ENCODE results near the gene POU5F2.

Gene POU5F2

GRCh38 chr5:93735378-93735777 is 6.0 kb downstream of the POU5F2 start:
- ChIA-PET POLR2A (no interaction called here), CTCF (no interaction called here)
- DNase-seq (ENCODE audit: extremely low spot score) = no peak
- TF ChIP-seq LEF1 (IDR thresholded peaks at IDR 0.05; ENCODE audit: borderline replicate concordance) (no peak), FOXK2 (IDR thresholded peaks at IDR 0.05) (no peak), BHLHE40 (IDR thresholded peaks at IDR 0.05; ENCODE audit: borderline replicate concordance) (no peak), SP1 (IDR thresholded peaks at IDR 0.05) (no peak), TARDBP (IDR thresholded peaks at IDR 0.05) (no peak), ARNT (IDR thresholded peaks at IDR 0.05) (no peak), SUZ12 (IDR thresholded peaks at IDR 0.05) (no peak), L3MBTL2 (conservative IDR thresholded peaks at IDR 0.05) (no peak), FOXM1 (IDR thresholded peaks at IDR 0.05; ENCODE audit: borderline replicate concordance) (no peak), ELF4 (IDR thresholded peaks at IDR 0.05) (no peak), CTBP1 (IDR thresholded peaks at IDR 0.05; ENCODE audit: borderline replicate concordance) (no peak), NFRKB (IDR thresholded peaks at IDR 0.05) (no peak), FOXA1 (IDR thresholded peaks at IDR 0.05) (no peak), ZNF384 (IDR thresholded peaks at IDR 0.05) (no peak), PKNOX1 (IDR thresholded peaks at IDR 0.05) (no peak)

- TF ChIP-seq FOXK2 (IDR thresholded peaks at IDR 0.05) (no peak), NFRKB (IDR thresholded peaks at IDR 0.05) (no peak), L3MBTL2 (conservative IDR thresholded peaks at IDR 0.05) (no peak), FOXM1 (IDR thresholded peaks at IDR 0.05; ENCODE audit: borderline replicate concordance) (no peak), LEF1 (IDR thresholded peaks at IDR 0.05; ENCODE audit: borderline replicate concordance) (no peak), SUZ12 (IDR thresholded peaks at IDR 0.05) (no peak), ZNF384 (IDR thresholded peaks at IDR 0.05) (no peak), BHLHE40 (IDR thresholded peaks at IDR 0.05; ENCODE audit: borderline replicate concordance) (no peak), TARDBP (IDR thresholded peaks at IDR 0.05) (no peak), FOXA1 (IDR thresholded peaks at IDR 0.05) (no peak), ELF4 (IDR thresholded peaks at IDR 0.05) (no peak), PKNOX1 (IDR thresholded peaks at IDR 0.05) (no peak), ARNT (IDR thresholded peaks at IDR 0.05) (no peak)
- POLR2A ChIA-PET = no interaction called here
- no peak for DNase-seq (ENCODE audit: extremely low spot score)
- CTCF ChIA-PET = no interaction called here
Measured at GRCh38 chr5:93731987-93732386, 9.4 kb downstream of the POU5F2 start.

- DNase-seq (ENCODE audit: extremely low spot score) = no peak
- ChIA-PET CTCF (interaction anchor here (0.6 kb wide), 1 partner anchor 233 kb away, joined by 3 read pairs; no protein-coding TSS in a partner anchor), POLR2A (no interaction called here)
- TF ChIP-seq FOXA1 (IDR thresholded peaks at IDR 0.05) = no peak
- TF ChIP-seq PKNOX1 (IDR thresholded peaks at IDR 0.05) = no peak
- TF ChIP-seq ARNT (IDR thresholded peaks at IDR 0.05) = no peak
Measured at GRCh38 chr5:93726595-93726994, 14.8 kb downstream of the POU5F2 start.

GRCh38 chr5:93724791-93725190 is 16.6 kb downstream of the POU5F2 start:
- ChIA-PET CTCF (interaction anchor here (1.0 kb wide), 1 partner anchor 133 kb away, joined by 3 read pairs; no protein-coding TSS in a partner anchor), POLR2A (no interaction called here)
- no peak for DNase-seq (ENCODE audit: extremely low spot score)
- TF ChIP-seq SP1 (IDR thresholded peaks at IDR 0.05) = no peak
- no peak for TF ChIP-seq FOXA1 (IDR thresholded peaks at IDR 0.05)
- no peak for TF ChIP-seq PKNOX1 (IDR thresholded peaks at IDR 0.05)
- no peak for TF ChIP-seq L3MBTL2 (conservative IDR thresholded peaks at IDR 0.05)
- TF ChIP-seq CTBP1 (IDR thresholded peaks at IDR 0.05; ENCODE audit: borderline replicate concordance) = no peak
- TF ChIP-seq ELF4 (IDR thresholded peaks at IDR 0.05) = no peak
- no peak for TF ChIP-seq ZNF384 (IDR thresholded peaks at IDR 0.05)
- TF ChIP-seq HDGF (IDR thresholded peaks at IDR 0.05; ENCODE audit: borderline replicate concordance) = no peak
- no peak for TF ChIP-seq BHLHE40 (IDR thresholded peaks at IDR 0.05; ENCODE audit: borderline replicate concordance)
- no peak for TF ChIP-seq ARNT (IDR thresholded peaks at IDR 0.05)
- TF ChIP-seq SUZ12 (IDR thresholded peaks at IDR 0.05) = no peak
- no peak for TF ChIP-seq FOXM1 (IDR thresholded peaks at IDR 0.05; ENCODE audit: borderline replicate concordance)
- TF ChIP-seq TARDBP (IDR thresholded peaks at IDR 0.05) = no peak
- no peak for TF ChIP-seq LEF1 (IDR thresholded peaks at IDR 0.05; ENCODE audit: borderline replicate concordance)
- no peak for TF ChIP-seq NFRKB (IDR thresholded peaks at IDR 0.05)

GRCh38 chr5:93723681-93724080 is 17.7 kb downstream of the POU5F2 start:
- no peak for DNase-seq (ENCODE audit: extremely low spot score)
- POLR2A ChIA-PET = interaction anchor here (1.9 kb wide), 1 partner anchor 103 kb away, joined by 7 read pairs; no protein-coding TSS in a partner anchor
- TF ChIP-seq LEF1 (IDR thresholded peaks at IDR 0.05; ENCODE audit: borderline replicate concordance) (no peak), L3MBTL2 (conservative IDR thresholded peaks at IDR 0.05) (no peak), TARDBP (IDR thresholded peaks at IDR 0.05) (no peak), ELF4 (IDR thresholded peaks at IDR 0.05) (no peak), SP1 (IDR thresholded peaks at IDR 0.05) (no peak), BHLHE40 (IDR thresholded peaks at IDR 0.05; ENCODE audit: borderline replicate concordance) (no peak), ARNT (IDR thresholded peaks at IDR 0.05) (no peak), FOXA1 (IDR thresholded peaks at IDR 0.05) (no peak), CTBP1 (IDR thresholded peaks at IDR 0.05; ENCODE audit: borderline replicate concordance) (no peak), FOXK2 (IDR thresholded peaks at IDR 0.05) (no peak), NFRKB (IDR thresholded peaks at IDR 0.05) (no peak), PKNOX1 (IDR thresholded peaks at IDR 0.05) (no peak; the same call in 1 of the 2 replicates), FOXM1 (IDR thresholded peaks at IDR 0.05; ENCODE audit: borderline replicate concordance) (no peak), ZNF384 (IDR thresholded peaks at IDR 0.05) (no peak), HDGF (IDR thresholded peaks at IDR 0.05; ENCODE audit: borderline replicate concordance) (no peak), SUZ12 (IDR thresholded peaks at IDR 0.05) (no peak)
- CTCF ChIA-PET = interaction anchor here (0.8 to 1.4 kb wide), 3 partner anchors 42 to 132 kb away, joined by 3 to 4 read pairs (median 3); no protein-coding TSS in a partner anchor

Measured in HEK293T (cell line).